Fibroblast of skin of right quadriceps (primary cell): ENCODE measurements around the gene LTBP4.
A peak's percentile ranks its signal among the peaks of the same experiment; 100 is the strongest.
"Not testable (repeated sequence)": the region's sequence is repeated elsewhere in the genome, so short reads cannot be mapped to it uniquely, and the experiment has no call there.

Experiments used
- DNase-seq: peaks from one replicate; pipeline ENCODE4 v3.0.0-alpha.2; 2013

The LTBP4 gene

DNA sequence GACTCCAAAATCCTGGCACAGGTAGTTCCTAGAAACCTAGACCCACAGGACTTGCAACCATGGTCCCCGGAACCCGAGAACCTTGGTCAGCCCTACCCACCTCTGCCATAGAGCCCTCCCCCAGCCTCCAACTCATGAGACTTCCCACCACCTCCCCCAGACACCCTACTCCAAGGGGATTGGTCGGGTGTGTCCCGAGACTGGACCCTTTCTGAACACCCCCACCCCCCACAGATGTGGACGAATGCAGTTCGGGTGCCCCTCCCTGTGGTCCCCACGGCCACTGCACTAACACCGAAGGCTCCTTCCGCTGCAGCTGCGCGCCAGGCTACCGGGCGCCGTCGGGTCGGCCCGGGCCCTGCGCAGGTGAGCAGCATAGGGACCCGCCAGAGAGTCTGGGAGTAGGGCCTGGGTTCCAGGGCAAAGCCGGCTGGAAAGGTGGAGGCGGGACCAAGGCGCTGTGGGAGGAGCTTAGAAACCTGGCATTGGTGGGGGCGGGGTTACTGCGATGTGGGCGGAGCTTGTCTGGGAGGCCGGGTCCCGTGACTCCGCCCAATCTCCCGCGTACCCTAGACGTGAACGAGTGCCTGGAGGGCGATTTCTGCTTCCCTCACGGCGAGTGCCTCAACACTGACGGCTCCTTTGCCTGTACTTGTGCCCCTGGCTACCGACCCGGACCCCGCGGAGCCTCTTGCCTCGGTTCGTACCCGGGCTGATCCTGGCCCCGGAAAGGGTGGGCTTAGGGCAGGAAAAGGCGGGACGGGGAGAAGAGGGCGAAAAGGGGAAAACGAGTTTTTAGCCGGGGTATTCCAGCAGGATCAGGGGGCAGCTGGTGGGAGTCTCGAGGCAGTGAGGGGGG lies 11.9 kb downstream of the LTBP4 start:
- peak; percentile 37 for DNase-seq

DNA sequence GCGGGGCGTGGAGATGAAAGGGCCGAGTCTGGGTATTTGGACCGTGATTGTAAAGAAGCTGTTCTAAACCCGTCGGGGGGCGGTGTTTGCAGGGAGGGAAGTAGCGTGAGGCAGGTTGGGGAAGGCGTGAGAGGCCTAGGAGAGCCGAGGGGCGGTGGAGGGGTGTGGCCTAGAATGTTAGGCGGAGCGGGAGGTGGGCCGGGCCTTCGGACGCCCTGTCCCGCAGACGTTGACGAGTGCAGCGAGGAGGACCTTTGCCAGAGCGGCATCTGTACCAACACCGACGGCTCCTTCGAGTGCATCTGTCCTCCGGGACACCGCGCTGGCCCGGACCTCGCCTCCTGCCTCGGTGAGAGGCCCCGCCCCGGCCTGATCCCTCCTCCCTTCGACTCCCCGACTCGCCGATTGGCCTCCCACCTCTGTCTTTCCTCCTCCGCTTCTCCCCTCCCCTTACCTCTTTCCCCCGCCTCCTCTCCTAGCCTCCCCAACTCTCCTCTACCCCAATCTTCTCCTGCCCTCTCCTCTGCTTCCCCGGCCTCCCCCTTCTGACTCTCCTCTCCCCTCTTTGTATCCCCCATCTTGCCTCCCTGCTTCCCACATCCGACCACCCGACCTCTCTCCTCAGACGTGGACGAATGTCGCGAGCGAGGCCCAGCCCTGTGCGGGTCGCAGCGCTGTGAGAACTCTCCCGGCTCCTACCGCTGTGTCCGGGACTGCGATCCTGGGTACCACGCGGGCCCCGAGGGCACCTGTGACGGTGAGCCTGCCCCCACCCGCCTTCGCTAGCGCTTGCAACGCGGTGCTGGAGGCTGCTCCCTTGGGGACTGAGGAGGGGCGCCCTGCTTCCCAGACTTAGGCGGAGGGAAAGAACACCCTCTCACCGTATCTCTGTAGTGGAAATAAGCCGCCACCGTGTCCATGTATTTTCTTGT lies 12.8 kb downstream of the LTBP4 start:
- DNase-seq, result peak; percentile 80

DNA sequence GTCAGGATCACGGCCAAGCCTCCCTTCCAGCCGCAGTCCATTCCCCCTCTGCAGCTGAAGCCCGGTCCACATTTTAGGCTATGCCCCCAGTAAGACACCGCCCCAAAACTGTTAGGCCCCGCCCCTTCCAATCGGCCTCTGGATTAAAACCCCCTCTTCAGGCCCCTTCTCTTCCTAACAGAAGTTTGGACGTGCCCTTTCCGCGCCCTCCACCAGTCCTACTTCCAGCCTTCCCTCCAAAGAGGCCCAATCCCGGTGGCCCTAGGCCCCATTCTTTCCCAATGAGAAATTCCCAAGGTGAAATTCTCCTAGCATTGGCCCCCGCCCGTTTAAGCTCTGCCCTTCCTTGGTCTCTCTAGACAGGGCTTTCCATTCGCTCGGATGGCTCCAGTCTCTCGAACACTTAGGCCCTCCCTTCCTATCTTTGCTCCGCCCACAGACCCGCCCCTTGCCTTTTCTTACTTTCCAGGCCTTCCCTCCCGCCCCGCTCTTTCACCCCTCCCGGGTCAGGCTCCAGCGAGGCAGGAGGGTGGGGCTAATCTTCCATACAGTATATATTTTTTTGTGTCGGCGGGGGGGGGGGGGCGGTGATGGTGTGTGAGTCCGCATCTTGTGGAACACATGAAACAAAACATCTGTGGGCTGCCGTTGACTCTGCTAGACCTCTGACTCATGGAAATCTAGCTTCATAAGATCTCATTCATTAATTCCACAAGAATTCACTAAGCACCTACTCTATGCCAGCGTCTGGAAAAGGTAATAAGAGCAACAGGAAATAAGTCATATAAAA lies 13.6 kb downstream of the LTBP4 start:
- peak; percentile 96 for DNase-seq

DNA sequence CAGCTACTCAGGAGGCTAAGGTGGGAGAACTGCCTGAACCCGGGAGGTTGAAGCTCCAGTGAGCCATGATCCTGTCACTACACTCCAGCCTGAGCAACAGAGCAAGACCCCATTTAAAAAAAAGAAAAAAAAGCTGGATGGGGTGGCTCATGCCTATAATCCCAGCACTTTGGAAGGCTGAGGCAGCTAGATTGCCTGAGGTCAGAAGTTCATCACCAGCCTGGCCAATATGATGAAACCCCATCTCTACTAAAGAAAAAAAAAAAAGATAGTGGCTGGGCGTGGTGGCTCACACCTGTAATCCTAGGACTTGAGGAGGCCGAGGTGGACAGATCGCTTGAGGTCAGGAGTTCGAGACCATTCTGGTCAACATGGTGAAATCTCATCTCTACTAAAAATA lies 15.0 kb downstream of the LTBP4 start:
- no peak for DNase-seq

DNA sequence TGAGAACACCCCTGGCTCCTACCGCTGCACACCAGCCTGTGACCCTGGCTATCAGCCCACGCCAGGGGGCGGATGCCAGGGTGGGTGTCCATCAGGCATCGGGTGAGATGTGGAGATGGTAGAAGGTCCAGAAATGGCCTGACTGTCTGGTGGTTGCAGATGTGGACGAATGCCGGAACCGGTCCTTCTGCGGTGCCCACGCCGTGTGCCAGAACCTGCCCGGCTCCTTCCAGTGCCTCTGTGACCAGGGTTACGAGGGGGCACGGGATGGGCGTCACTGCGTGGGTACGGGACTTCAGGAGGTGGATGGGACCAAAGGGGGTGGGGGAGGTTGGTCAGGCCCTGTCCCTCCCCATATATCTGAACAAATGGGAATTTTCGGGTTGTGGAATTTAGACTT lies 15.8 kb downstream of the LTBP4 start:
- DNase-seq, result no peak

DNA sequence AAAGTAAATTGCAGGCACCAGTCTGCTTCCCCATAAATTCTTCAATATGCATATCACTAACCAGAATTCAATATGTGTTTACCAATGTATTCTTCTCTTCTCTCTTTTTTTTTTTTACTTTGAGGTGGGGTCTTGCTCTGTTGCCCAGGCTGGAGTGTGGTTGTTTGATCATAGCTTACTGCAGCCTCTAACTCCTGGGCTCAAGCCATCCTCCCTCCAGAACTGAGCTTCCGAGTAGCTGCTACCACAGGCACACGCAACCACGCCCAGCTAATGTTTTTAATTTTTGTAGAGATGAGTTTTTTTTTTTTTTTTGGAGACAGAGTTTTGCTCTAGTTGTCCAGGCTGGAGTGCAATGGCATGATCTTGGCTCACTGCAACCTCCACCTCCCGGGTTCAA lies 16.8 kb downstream of the LTBP4 start:
- DNase-seq, result no peak

DNA sequence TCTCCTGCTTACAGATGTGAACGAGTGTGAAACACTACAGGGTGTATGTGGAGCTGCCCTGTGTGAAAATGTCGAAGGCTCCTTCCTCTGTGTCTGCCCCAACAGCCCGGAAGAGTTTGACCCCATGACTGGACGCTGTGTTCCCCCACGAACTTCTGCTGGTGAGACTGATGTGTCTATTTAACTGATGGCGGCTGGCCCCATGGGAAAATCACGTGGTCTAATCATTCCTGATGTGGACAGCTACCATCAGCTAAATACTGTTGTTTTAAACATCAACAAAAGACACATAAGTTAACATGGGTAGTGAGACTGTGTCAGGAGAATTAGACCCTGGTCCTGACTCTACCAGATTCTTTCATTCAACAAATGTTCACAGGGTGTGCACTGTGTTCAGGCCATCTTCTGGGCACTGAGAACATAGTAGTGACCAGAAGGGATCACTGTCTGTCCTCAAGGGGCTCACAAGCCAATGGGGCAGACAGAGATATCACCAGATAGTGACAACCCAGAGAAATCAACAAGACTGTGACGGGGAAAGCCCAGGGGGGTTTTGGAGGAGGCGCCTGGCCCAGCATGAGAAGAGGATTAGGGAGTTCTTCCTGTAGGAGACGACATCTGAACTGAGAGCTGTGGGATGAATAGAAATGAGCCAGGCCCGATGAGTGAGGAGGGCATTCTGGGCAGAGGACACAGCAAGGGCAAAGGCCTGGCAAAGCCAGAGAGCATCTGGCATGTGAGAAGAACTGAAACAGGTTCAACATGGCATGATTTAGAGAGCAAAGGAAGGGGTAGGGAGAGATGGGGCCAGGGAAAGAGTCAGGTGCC lies 18.4 kb downstream of the LTBP4 start:
- no peak for DNase-seq

DNA sequence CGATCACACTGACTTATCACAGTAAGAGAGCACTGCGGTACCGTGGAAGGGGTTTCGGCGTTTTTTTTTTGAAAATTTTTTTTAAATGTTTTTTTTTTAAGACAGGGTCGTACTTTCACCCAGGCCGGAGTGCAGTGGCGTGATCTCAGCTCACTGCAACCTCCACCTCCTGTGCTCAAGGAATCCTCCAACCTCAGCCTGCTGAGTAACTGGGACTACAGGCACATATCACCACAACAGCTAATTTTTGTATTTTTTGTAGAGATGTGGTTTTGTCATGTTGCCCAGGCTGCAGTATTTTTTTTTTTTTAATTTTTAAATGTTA lies 19.0 kb downstream of the LTBP4 start:
- no peak for DNase-seq

DNA sequence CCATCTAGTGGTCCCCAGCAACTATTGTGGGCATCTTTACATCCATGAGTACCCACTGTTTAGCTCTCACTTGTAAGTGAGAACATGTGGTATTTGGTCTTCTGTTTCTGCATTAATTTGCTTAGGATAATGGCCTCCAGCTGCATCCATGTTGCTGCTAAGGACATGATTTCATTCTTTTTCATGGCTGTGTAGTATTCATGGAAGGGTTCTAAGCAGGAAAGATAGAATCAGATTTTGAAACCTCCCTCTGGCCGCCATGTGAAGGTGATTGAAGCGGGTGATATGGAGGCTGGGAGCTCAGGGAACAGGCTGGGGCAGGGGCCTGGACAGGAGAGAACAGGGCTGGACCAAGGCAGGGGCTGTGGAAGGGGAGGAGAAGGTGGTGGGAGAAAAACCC lies 20.1 kb downstream of the LTBP4 start:
- no peak for DNase-seq

DNA sequence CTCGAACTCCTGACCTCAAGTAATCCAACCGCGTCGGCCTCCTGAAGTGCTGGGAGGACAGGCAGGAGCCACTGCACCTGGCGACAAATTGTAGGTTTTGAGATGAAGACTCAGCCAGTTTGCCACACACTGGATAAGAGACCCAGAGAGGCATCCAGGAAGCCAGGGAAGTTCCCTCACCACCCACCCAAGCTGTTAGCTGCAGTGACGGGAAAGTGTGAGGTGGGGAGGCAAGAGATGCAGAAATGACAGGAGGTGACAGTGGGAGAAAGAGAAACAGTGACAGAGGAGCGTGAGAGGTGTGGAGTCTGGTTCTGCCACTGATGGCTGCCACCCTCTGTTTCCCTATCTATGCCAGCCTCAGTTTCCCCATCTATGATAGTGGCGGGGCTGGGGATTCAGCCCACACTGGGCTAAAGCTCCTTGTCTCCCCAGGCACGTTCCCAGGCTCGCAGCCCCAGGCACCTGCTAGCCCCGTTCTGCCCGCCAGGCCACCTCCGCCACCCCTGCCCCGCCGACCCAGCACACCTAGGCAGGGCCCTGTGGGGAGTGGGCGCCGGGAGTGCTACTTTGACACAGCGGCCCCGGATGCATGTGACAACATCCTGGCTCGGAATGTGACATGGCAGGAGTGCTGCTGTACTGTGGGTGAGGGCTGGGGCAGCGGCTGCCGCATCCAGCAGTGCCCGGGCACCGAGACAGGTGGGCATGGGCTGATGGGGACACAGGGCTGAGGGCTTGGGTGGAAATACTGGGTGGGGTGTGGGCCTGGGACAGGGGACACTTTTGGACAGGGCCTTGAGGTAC lies 21.0 kb downstream of the LTBP4 start:
- no peak for DNase-seq

DNA sequence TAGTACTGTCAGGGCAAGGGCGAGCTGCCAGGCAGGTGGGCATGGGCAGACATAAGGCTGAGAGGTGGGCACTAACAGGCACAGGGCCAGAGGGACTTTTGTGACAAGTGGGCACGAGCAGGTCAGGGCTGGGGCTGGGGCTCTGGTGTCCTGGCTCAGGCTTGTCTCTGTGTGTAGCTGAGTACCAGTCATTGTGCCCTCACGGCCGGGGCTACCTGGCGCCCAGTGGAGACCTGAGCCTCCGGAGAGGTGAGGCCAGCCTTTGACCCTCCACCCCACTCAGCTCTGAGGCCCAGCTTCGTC lies 21.6 kb downstream of the LTBP4 start:
- DNase-seq, result no peak

DNA sequence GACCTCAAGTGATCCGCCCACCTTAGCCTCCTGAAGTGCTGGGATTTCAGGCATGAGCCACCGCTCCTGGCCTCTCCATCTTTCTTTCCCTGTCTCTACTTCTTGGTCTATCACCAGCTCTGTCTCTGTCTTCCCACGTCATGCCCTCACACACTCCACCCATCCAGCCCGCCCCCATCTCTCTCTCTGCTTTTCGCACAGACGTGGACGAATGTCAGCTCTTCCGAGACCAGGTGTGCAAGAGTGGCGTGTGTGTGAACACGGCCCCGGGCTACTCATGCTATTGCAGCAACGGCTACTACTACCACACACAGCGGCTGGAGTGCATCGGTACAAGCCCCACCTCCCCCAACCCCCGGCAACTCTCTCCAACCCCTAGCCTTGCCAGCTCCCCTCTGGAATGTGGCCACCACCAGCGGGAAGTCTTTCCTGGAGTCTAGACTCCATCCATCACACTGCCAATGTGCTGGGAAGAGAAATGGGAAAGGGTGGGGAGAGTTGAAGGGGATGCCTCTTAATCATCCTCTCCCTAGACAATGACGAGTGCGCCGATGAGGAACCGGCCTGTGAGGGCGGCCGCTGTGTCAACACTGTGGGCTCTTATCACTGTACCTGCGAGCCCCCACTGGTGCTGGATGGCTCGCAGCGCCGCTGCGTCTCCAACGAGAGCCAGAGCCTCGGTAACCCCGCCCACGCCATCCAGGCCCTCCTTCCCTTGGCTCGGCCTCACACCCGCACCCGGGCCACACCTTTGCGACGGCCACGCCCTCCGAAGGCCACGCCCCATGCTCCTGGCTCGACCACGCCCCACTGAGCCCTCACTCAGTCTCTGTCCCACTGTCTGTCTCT lies 22.5 kb downstream of the LTBP4 start:
- DNase-seq, result peak; percentile 43

DNA sequence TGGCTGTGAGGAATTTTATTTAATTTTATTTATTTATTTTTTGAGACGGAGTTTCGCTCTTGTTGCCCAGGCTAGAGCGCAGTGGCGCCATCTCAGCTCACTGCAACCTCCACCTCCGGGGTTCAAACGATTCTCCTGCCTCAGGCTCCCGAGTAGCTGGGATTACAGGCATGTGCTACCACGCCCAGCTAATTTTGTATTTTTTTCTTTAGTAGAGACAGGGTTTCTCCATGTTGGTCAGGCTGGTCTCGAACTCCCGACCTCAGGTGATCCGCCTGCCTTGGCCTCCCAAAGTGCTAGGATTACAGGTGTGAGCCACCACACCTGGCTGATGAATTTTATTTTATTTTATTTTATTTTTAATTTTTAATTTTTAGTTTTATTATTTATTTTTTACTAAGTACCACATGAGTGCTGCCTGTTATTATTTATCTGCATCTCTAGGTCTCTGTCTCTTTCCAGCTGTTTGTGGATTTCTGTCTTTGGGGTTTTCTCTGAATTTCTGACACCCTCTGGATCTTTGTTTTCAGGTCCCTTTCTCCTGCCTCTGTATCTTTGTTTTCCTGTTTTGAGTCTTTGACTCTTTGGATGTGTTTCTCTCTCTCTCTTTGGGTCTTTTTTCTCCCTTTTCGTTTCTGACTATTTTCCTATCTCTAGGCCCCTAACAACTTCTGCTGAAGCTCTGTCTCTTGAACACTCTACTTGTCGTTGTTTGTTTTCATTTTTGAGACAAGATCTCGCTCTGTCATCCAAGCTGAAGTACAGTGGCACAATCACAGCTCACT lies 23.4 kb downstream of the LTBP4 start:
- DNase-seq, result not testable (repeated sequence)

DNA sequence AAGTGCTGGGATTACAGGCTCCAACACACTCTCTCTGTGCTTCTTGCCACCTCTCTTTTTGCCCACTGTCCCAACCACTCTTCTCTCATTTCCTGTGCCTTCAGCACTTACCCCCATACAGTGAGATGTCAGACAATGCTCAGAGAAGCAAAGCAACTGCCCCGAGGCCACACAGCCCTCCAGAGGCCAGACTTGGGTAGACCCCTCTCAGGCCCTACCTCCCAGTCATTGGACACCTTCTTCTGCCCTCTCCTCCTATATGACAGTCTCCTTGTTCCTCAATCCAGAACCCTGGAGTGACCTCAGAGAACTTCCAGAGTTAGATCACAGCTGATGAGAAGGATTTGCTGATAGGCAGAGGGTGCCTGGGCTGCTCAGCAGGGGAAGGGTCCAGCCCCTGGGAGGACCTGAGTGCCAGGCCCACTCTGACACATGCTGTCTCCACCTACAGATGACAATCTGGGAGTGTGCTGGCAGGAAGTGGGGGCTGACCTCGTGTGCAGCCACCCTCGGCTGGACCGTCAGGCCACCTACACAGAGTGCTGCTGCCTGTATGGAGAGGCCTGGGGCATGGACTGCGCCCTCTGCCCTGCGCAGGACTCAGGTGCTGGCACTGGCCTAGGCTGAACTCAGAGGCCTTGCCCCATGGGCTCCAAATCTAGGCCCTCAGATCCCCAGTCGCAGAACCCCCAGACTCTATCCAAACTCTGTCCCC lies 24.4 kb downstream of the LTBP4 start:
- no peak for DNase-seq

DNA sequence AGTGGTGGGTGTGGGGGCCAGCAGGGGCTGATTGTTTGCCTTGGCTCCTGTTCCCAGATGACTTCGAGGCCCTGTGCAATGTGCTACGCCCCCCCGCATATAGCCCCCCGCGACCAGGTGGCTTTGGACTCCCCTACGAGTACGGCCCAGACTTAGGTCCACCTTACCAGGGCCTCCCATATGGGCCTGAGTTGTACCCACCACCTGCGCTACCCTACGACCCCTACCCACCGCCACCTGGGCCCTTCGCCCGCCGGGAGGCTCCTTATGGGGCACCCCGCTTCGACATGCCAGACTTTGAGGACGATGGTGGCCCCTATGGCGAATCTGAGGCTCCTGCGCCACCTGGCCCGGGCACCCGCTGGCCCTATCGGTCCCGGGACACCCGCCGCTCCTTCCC lies 25.7 kb downstream of the LTBP4 start:
- no peak for DNase-seq

DNA sequence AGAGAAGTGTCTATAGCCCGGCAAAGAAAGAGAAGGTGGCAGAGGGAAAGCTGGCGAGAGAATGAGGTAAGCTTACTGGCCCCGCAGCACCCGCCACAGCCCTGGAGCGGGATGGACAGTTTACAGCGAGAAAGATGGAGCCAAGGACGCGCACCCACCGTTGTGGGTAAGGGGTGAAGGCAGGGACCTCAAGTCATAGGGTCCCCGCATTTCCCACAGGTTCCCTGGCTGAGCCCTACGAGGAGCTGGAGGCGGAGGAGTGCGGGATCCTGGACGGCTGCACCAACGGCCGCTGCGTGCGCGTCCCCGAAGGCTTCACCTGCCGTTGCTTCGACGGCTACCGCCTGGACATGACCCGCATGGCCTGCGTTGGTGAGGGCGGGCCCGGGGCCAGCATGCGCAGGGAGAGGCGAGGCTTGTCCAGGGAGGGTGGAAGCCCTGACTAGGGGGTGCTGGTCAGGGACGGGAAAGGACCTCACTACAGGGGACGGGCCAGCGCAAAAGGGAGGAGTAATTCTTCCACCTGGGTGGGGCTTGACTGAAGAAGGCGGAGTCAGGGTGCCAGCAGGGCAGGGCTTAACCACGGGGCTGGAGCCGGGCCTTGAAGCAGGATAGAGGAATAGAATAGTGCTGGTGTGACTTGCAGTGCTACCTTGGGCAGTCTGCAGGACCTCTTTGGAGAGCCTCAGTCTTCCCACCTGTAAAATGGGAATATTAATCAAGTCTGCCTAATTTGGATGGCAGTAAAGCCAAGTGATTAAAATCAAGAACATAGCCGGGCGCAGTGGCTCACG lies 26.5 kb downstream of the LTBP4 start:
- no peak for DNase-seq

DNA sequence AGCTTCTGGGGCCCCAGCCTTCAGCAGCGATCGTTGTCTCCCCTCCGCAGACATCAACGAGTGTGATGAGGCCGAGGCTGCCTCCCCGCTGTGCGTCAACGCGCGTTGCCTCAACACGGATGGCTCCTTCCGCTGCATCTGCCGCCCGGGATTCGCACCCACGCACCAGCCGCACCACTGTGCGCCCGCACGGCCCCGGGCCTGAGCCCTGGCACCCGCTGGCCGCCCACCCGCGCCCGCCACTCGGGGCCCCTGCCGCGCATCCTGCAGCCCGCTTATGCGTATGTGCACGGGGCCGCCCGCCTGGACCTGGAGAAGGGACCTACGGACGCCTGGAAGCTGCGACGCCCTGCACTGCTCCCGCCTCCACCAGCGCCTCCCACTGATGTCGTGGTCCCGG lies 28.2 kb downstream of the LTBP4 start:
- DNase-seq, result no peak

DNA sequence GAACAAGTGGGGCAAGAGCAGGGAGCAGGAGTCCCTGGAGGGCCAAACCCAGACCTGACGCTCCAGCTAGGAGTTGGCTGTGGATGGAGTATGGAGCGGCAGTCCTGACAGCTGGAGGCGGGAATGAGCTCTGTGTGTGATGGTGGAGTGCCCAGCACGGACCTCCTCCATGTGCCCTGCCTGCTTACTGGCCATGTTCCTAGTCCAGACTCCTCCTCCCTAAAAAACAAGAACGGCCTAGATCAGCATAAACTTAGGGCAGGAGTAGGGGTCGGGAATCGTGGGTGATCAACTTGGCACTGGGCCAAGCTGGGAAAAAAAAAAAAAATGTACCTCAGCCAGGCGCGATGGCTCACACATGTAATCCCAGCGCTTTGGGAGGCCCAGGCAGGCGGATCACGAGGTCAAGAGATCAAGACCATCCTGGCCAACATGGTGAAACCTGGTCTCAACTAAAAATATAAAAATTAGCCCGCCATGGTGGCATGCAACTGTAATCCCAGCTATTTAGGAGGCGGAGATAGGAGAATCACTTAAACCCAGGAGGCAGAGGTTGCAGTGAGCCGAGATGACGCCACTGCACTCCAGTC lies 29.5 kb downstream of the LTBP4 start:
- no peak for DNase-seq
